Stimulated activated CD4-positive, alpha-beta T cell treated with anti-CD3 and anti-CD28 coated beads, Interleukin-2, amount 100 ng/mL, for 48 hours (primary cell): ENCODE results near the gene CDCP1.
"Not testable (repeated sequence)": the region's sequence is repeated elsewhere in the genome, so short reads cannot be mapped to it uniquely, and the experiment has no call there.

Source experiments
- DNase-seq, 2 donors: peaks; one replicate each; pipeline ENCODE4 v3.0.0-alpha.2; 2020

CDCP1 gene

GRCh38 chr3:45169125-45169904 is 23.1 kb upstream of the CDCP1 start:
- DNase-seq, result no peak

- no peak for DNase-seq
Measured at GRCh38 chr3:45168451-45168850, 22.3 kb upstream of the CDCP1 start.

- peak; percentile 71 to 77 for DNase-seq
Measured at GRCh38 chr3:45167011-45167911, 21.1 kb upstream of the CDCP1 start.

GRCh38 chr3:45166321-45166879 is 20.2 kb upstream of the CDCP1 start:
- DNase-seq, result no peak

GRCh38 chr3:45165497-45166283 is 19.5 kb upstream of the CDCP1 start:
- no peak for DNase-seq

- DNase-seq, result no peak
Measured at GRCh38 chr3:45164056-45164455, 17.9 kb upstream of the CDCP1 start.

GRCh38 chr3:45163481-45163880 is 17.3 kb upstream of the CDCP1 start:
- DNase-seq, result no peak

- no peak for DNase-seq
Measured at GRCh38 chr3:45154641-45155147, 8.5 kb upstream of the CDCP1 start.

GRCh38 chr3:45153658-45154437 is 7.7 kb upstream of the CDCP1 start:
- DNase-seq, result no peak

- DNase-seq, result no peak
Measured at GRCh38 chr3:45152307-45152706, 6.1 kb upstream of the CDCP1 start.

- DNase-seq, result no peak
Measured at GRCh38 chr3:45151100-45151499, 4.9 kb upstream of the CDCP1 start.

GRCh38 chr3:45148921-45149320 is 2.7 kb upstream of the CDCP1 start:
- no peak for DNase-seq

- no peak for DNase-seq
Measured at GRCh38 chr3:45145223-45145622, 955 bp downstream of the CDCP1 start.

- no peak for DNase-seq
Measured at GRCh38 chr3:45143673-45144671, 2.2 kb downstream of the CDCP1 start.

GRCh38 chr3:45140770-45141155 is 5.4 kb downstream of the CDCP1 start:
- DNase-seq, result not testable (repeated sequence)

GRCh38 chr3:45140141-45140769 is 5.9 kb downstream of the CDCP1 start:
- no peak for DNase-seq

- no peak for DNase-seq
Measured at GRCh38 chr3:45139372-45140140, 6.6 kb downstream of the CDCP1 start.

GRCh38 chr3:45137656-45138181 is 8.5 kb downstream of the CDCP1 start:
- no peak for DNase-seq

GRCh38 chr3:45135959-45136358 is 10.2 kb downstream of the CDCP1 start:
- no peak for DNase-seq
